HepG2 (cell line): ENCODE measurements around the gene FNDC8. TPM values are rescaled to one million over a fixed set of nuclear protein-coding genes. Genes with fewer than 3 reads are reported as not detected.

ENCODE experiments used
- polyA plus RNA-seq, 8 experiments: library from polyadenylated mRNA; depleted of rRNA in 3 of 8; stranded (reverse) in 7 of 8; unstranded in 1 of 8; fragments of >200 nt; fragmentation: Illumina TruSeq in 4 of 8; extraction: Trizol in 4 of 8; gene quantifications; 2 replicates each; pipeline versions ENCODE4 v1.2.1 to v1.2.3, GENCODE V29; 2011 to 2016; ENCODE audit warnings: low read depth in 4 of 8, missing spikeins in 1 of 8, mixed read lengths in 1 of 8; ENCODE audit not compliant: insufficient read depth in 1 of 8
- small RNA-seq, 3 experiments: library from RNA; depleted of rRNA; stranded (forward); fragments of <200 nt; gene quantifications; one replicate each; pipeline ENCODE3, GENCODE V24; 2012; ENCODE audit warnings: low read depth in 2 of 3, low replicate concordance in 1 of 3; ENCODE audit not compliant: insufficient read length in 3 of 3, insufficient read depth in 2 of 3
- total RNA-seq, 5 experiments: library from RNA; depleted of rRNA; stranded (reverse); fragments of >200 nt; fragmentation: Illumina TruSeq; extraction: Trizol; gene quantifications; 2 replicates each; pipeline ENCODE4 v1.2.3, GENCODE V29; 2016; ENCODE audit warnings: low read depth in 1 of 5

Gene FNDC8
- total and polyA plus RNA-seq, 2 of the 13 experiments (the other 11 are each of a cell fraction or from before 2014, with no cell fraction given): not detected

Small RNAs within 50 kb of the gene (small RNA-seq; reads per million reads assigned to genes)
- 0 reads per million in 3 experiments for gene AC004223.1
- 0 reads per million in 3 experiments for gene RNU6-840P

Other genes with a start within 250 kb of the FNDC8 start
- gene CCT6B, start 160.2 kb upstream of the FNDC8 start, total RNA-seq (2016; rRNA removed; fragmentation: Illumina TruSeq; extraction: Trizol): 1.1 and 1.4 TPM in 2 replicates
- 0.41 and 0.46 TPM in 2 replicates for gene CCT6B, start 160.2 kb upstream of the FNDC8 start, polyA plus RNA-seq (2011; rRNA removed)
- 18.9 and 19.0 TPM in 2 replicates for gene ZNF830, start 160.1 kb upstream of the FNDC8 start, total RNA-seq (2016; rRNA removed; fragmentation: Illumina TruSeq; extraction: Trizol)
- 4.7 and 6.1 TPM in 2 replicates for gene ZNF830, start 160.1 kb upstream of the FNDC8 start, polyA plus RNA-seq (2011; rRNA removed)
- gene LIG3, start 141.1 kb upstream of the FNDC8 start, total RNA-seq (2016; rRNA removed; fragmentation: Illumina TruSeq; extraction: Trizol): 34.5 and 36.2 TPM in 2 replicates
- 23.7 and 34.4 TPM in 2 replicates for gene LIG3, start 141.1 kb upstream of the FNDC8 start, polyA plus RNA-seq (2011; rRNA removed)
- 24.3 and 36.7 TPM in 2 replicates for gene RFFL, start 57.9 kb upstream of the FNDC8 start, total RNA-seq (2016; rRNA removed; fragmentation: Illumina TruSeq; extraction: Trizol)
- gene RFFL, start 57.9 kb upstream of the FNDC8 start, polyA plus RNA-seq (2011; rRNA removed): 45.0 and 48.6 TPM in 2 replicates
- 12.9 and 13.1 TPM in 2 replicates for gene RAD51D, start 1.8 kb upstream of the FNDC8 start, total RNA-seq (2016; rRNA removed; fragmentation: Illumina TruSeq; extraction: Trizol)
- gene RAD51D, start 1.8 kb upstream of the FNDC8 start, polyA plus RNA-seq (2011; rRNA removed): 6.4 and 6.7 TPM in 2 replicates
- 34.5 and 35.5 TPM in 2 replicates for gene NLE1, start 20.7 kb downstream of the FNDC8 start, total RNA-seq (2016; rRNA removed; fragmentation: Illumina TruSeq; extraction: Trizol)
- gene NLE1, start 20.7 kb downstream of the FNDC8 start, polyA plus RNA-seq (2011; rRNA removed): 20.3 and 21.4 TPM in 2 replicates
- gene UNC45B, start 26.2 kb downstream of the FNDC8 start, total RNA-seq (2016; rRNA removed; fragmentation: Illumina TruSeq; extraction: Trizol): not detected in 2 replicates
- 0.01 TPM in 1 of 2 replicates, not detected in the other for gene UNC45B, start 26.2 kb downstream of the FNDC8 start, polyA plus RNA-seq (2011; rRNA removed)
- not detected in 2 replicates for gene SLC35G3, start 72.8 kb downstream of the FNDC8 start, total RNA-seq (2016; rRNA removed; fragmentation: Illumina TruSeq; extraction: Trizol)
- gene SLC35G3, start 72.8 kb downstream of the FNDC8 start, polyA plus RNA-seq (2011; rRNA removed): not detected in 2 replicates
- gene SLFN5, start 121.5 kb downstream of the FNDC8 start, total RNA-seq (2016; rRNA removed; fragmentation: Illumina TruSeq; extraction: Trizol): 0.35 and 0.70 TPM in 2 replicates
- 0.22 and 0.25 TPM in 2 replicates for gene SLFN5, start 121.5 kb downstream of the FNDC8 start, polyA plus RNA-seq (2011; rRNA removed)